ENCODE measurements around the gene USP40. TPM values are rescaled to one million over a fixed set of nuclear protein-coding genes. Genes with fewer than 3 reads are reported as not detected.

USP40 gene
- total RNA-seq, 1 donor from 2014 or later: 32.9 TPM

GRCh38 chr2:233604826-233605225 lies 38.2 kb upstream of the USP40 start:
- Mint-ChIP-seq H3K27ac (no peak overlapping the region), H3K9me3 (peaks cover 4% of the 10 kb centered on the region), H3K27me3 (ENCODE audit: insufficient read depth, low read depth) (peaks cover 4% of the 10 kb centered on the region), H3K4me3 (no peak overlapping the region), H3K4me1 (no peaks in the 10 kb centered on the region), H3K36me3 (no peaks in the 10 kb centered on the region)
- Histone ChIP-seq H3K79me2 (ENCODE audit: low read depth) (no peaks in the 10 kb centered on the region), H3K9ac (no peak overlapping the region), H3K27ac (no peak overlapping the region), H3K9me3 (ENCODE audit: low read depth) (no peaks in the 10 kb centered on the region), H3K36me3 (no peaks in the 10 kb centered on the region), H3K27me3 (no peaks in the 10 kb centered on the region), H3K4me1 (no peaks in the 10 kb centered on the region), H2AFZ (replicated peaks) (no peak overlapping the region), H3K4me2 (no peak overlapping the region), H4K20me1 (ENCODE audit: low read depth) (no peaks in the 10 kb centered on the region), H3K4me3 (no peak overlapping the region), H3F3A (ENCODE audit: low read depth) (no peaks in the 10 kb centered on the region)
- TF ChIP-seq EZH2phosphoT487 (IDR thresholded peaks at IDR 0.05) (no peak), EZH2 (IDR thresholded peaks at IDR 0.05) (no peak), CTCF (IDR thresholded peaks at IDR 0.05) (no peak)
- no peak for DNase-seq (ENCODE audit: low spot score)

GRCh38 chr2:233603520-233603919 lies 36.9 kb upstream of the USP40 start:
- Mint-ChIP-seq H3K4me1 (no peaks in the 10 kb centered on the region), H3K9me3 (peaks cover 4% of the 10 kb centered on the region), H3K27ac (no peak overlapping the region), H3K36me3 (no peaks in the 10 kb centered on the region), H3K27me3 (ENCODE audit: insufficient read depth, low read depth) (peaks cover 4% of the 10 kb centered on the region), H3K4me3 (no peak overlapping the region)
- H3K4me3 ChIP-seq: no peak overlapping the region
- H3K9ac ChIP-seq: no peak overlapping the region
- no peak for TF ChIP-seq EZH2 (IDR thresholded peaks at IDR 0.05)
- TF ChIP-seq CTCF (IDR thresholded peaks at IDR 0.05): no peak
- TF ChIP-seq EZH2phosphoT487 (IDR thresholded peaks at IDR 0.05): no peak
- no peak overlapping the region for H3K4me2 ChIP-seq
- no peak overlapping the region for H2AFZ ChIP-seq (replicated peaks)
- no peaks in the 10 kb centered on the region for H3F3A ChIP-seq (ENCODE audit: low read depth)
- no peaks in the 10 kb centered on the region for H4K20me1 ChIP-seq (ENCODE audit: low read depth)
- DNase-seq (ENCODE audit: low spot score): no peak
- H3K36me3 ChIP-seq: no peaks in the 10 kb centered on the region
- H3K27me3 ChIP-seq: no peaks in the 10 kb centered on the region
- H3K9me3 ChIP-seq (ENCODE audit: low read depth): no peaks in the 10 kb centered on the region
- no peaks in the 10 kb centered on the region for H3K79me2 ChIP-seq (ENCODE audit: low read depth)
- H3K27ac ChIP-seq: no peak overlapping the region
- H3K4me1 ChIP-seq: no peaks in the 10 kb centered on the region

GRCh38 chr2:233602076-233602475 lies 35.5 kb upstream of the USP40 start:
- Histone ChIP-seq H3K27me3 (no peaks in the 10 kb centered on the region), H3K79me2 (ENCODE audit: low read depth) (no peaks in the 10 kb centered on the region), H3K27ac (no peak overlapping the region), H3K9me3 (ENCODE audit: low read depth) (no peaks in the 10 kb centered on the region), H3K36me3 (no peaks in the 10 kb centered on the region), H3K4me2 (no peak overlapping the region), H3K9ac (no peak overlapping the region), H3F3A (ENCODE audit: low read depth) (no peaks in the 10 kb centered on the region), H3K4me3 (no peak overlapping the region), H4K20me1 (ENCODE audit: low read depth) (no peaks in the 10 kb centered on the region), H2AFZ (replicated peaks) (no peak overlapping the region), H3K4me1 (no peaks in the 10 kb centered on the region)
- peaks cover 2% of the 10 kb centered on the region for H3K9me3 Mint-ChIP-seq
- H3K4me3 Mint-ChIP-seq: no peak overlapping the region
- no peaks in the 10 kb centered on the region for H3K4me1 Mint-ChIP-seq
- no peaks in the 10 kb centered on the region for H3K27me3 Mint-ChIP-seq (ENCODE audit: insufficient read depth, low read depth)
- DNase-seq (ENCODE audit: low spot score): no peak
- no peak overlapping the region for H3K27ac Mint-ChIP-seq
- TF ChIP-seq EZH2 (IDR thresholded peaks at IDR 0.05) (no peak), EZH2phosphoT487 (IDR thresholded peaks at IDR 0.05) (no peak), CTCF (IDR thresholded peaks at IDR 0.05) (no peak)
- no peaks in the 10 kb centered on the region for H3K36me3 Mint-ChIP-seq
